HG02870 (cell line): ENCODE measurements around the gene PRDM16.

Experiments
- ATAC-seq: cut with Tn5 transposase; IDR thresholded peaks from one replicate; pipeline ENCODE4 v1.9.1; 2021; ENCODE audit warnings: mild to moderate bottlenecking, moderate library complexity; ENCODE audit not compliant: unreplicated experiment

The PRDM16 gene

GRCh38 chr1:3360646-3361257 lies 291.7 kb downstream of the PRDM16 start:
- ATAC-seq: no peak

GRCh38 chr1:3363023-3363422 lies 294.0 kb downstream of the PRDM16 start:
- ATAC-seq: no peak

- ATAC-seq: no peak
Measured at GRCh38 chr1:3363756-3364155, 294.8 kb downstream of the PRDM16 start.

GRCh38 chr1:3364551-3364950 lies 295.5 kb downstream of the PRDM16 start:
- no peak for ATAC-seq

GRCh38 chr1:3364983-3365382 lies 296.0 kb downstream of the PRDM16 start:
- no peak for ATAC-seq

GRCh38 chr1:3365523-3366125 lies 296.6 kb downstream of the PRDM16 start:
- ATAC-seq: no peak

GRCh38 chr1:3366126-3367051 lies 297.4 kb downstream of the PRDM16 start:
- ATAC-seq: no peak

- no peak for ATAC-seq
Measured at GRCh38 chr1:3367376-3367775, 298.4 kb downstream of the PRDM16 start.

GRCh38 chr1:3368059-3368458 lies 299.1 kb downstream of the PRDM16 start:
- no peak for ATAC-seq

- ATAC-seq: no peak
Measured at GRCh38 chr1:3368711-3369445, 299.9 kb downstream of the PRDM16 start.

GRCh38 chr1:3369446-3370076 lies 300.6 kb downstream of the PRDM16 start:
- ATAC-seq: no peak

GRCh38 chr1:3370856-3371703 lies 302.1 kb downstream of the PRDM16 start:
- no peak for ATAC-seq

GRCh38 chr1:3372317-3372716 lies 303.3 kb downstream of the PRDM16 start:
- no peak for ATAC-seq

- ATAC-seq: no peak
Measured at GRCh38 chr1:3373175-3373574, 304.2 kb downstream of the PRDM16 start.

GRCh38 chr1:3373700-3374405 lies 304.9 kb downstream of the PRDM16 start:
- ATAC-seq: no peak

- ATAC-seq: no peak
Measured at GRCh38 chr1:3375245-3375644, 306.2 kb downstream of the PRDM16 start.

- ATAC-seq: no peak
Measured at GRCh38 chr1:3377166-3377565, 308.2 kb downstream of the PRDM16 start.

GRCh38 chr1:3377604-3378279 lies 308.7 kb downstream of the PRDM16 start:
- no peak for ATAC-seq
